ENCODE results near the gene ULK4.
"Not testable (repeated sequence)": the region's sequence is repeated elsewhere in the genome, so short reads cannot be mapped to it uniquely, and the experiment has no call there.

The ULK4 gene

DNA sequence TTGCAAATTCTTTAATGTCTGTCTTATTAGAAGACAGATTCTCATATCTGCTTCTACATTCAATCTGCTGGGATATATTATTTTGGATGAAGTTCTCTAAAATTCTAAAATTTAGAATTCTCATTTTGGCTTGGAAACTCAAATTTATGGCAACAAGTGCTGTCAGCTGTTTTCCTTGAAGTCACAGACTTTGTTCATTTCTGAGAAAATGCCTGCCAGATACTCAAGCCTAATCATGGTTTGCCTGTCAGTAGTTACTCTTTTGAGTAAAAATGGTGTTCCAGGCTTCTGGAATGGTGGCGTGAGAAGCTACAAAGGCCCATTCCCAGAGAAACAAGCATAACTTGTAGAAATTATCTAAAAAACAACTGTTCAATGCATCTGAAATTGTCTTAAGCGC lies 646.8 kb downstream of the ULK4 start:
- DNase-seq (ENCODE audit: low spot score) = no peak

DNA sequence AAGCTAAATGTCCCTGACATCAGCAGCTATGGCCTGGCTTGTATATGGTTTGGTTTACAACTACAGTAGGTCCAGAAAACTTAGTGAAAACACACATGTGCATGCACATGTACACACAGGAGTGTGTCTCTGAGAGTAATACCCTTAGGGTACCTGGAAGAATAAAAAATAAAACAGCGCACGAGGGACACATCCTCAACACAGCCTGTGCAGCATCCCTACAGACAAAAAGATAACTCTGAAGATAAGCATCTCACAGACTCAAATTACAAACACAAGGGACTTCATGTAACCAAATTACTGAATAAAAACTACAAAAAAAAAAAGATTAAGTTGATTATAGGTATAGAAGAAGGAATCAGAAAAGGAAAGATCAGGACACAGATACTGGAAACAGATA lies 653.8 kb downstream of the ULK4 start:
- no peak for DNase-seq (ENCODE audit: low spot score)

DNA sequence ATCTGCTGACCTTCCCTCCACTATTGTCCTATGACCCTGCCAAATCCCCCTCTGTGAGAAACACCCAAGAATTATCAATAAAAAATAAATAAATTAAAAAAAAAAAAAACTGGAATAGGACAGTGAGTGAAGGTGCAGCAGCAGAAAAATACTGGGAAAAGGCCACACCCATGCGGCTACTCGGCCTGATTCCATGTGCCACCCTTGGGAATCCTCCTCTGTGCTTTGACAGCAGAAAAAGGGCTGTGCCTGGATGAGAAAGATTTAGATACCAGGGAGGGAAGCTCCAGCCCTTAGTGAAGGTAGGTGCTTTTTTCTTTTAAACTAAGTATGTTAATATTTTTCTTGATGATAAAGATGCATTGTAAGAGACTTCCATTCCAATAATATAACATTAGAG lies 654.8 kb downstream of the ULK4 start:
- DNase-seq (ENCODE audit: low spot score) = no peak

DNA sequence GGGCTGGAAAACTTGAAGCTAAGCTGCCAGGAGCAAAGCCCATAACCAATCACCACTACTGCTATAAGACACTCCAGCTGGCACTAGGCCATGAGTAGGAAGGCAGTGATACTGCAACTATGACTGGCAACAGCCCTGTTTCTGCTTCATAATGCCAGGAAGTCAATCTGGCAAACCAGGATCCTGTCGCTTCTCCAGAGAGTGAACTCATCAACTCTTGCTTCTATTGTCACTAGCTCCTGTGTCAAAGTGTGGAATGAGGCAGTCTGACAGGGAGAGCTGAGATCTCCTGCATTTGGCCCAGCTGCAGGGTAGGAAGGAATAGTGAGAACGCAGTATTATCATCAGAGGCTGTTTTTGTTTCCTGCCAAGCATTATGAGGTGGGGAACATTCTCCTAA lies 657.3 kb downstream of the ULK4 start:
- no peak for DNase-seq (ENCODE audit: low spot score)

DNA sequence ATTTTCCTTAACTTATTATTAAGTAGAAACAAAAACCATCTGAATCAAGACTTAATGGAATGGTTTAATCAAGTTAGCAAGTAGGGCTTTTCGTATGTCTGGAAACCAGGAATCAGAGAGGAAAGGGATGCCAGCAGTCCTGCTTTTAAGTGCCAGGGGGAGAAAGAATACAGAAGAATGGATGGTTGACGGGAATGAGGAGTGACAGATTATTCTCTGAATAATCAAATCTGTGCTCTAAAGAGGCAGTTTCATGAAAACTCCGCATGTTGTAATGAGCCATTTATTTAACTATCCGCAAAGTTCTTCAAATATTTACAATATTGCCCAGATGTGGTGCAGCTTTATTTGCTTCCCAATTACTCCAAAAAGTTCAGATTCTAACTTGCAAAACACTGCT lies 659.6 kb downstream of the ULK4 start:
- DNase-seq (ENCODE audit: low spot score) = no peak

DNA sequence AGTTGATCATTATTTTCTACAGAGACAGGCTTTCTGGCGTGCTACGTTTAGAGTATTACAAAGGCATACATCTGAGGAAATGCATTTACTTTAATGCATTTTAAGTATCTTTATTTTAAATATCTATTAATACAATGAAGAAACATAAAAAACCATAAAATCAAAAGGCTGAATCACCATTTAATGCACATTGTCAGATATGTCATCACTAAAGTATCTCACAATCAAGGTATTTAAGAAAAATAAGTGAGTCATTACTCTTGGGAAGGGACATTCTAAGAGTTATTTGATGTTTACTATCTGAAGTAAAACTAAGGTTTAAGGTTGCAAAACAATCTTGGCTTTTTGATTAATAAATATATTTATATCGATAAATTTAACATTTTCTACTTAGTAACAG lies 660.4 kb downstream of the ULK4 start:
- DNase-seq (ENCODE audit: low spot score) = no peak

DNA sequence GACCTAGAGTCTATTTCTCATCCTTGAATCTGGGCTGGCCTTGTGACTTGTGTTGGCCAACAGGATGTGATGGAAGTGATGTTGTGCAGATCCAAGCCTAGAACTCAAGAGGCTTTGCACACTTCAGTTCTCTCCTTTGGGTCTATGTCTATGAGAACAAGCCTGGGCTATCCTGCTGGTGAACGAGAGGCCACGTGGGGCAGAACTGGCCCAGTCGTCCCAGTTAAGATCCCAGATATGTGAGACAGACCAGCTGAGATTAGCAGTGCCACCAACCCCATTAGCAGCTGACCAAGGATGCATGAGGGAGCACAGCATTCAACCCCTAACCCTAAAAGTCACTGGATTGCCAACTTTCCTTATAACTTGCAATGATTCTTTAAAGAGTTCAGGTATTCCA lies 662.9 kb downstream of the ULK4 start:
- DNase-seq (ENCODE audit: low spot score) = no peak

DNA sequence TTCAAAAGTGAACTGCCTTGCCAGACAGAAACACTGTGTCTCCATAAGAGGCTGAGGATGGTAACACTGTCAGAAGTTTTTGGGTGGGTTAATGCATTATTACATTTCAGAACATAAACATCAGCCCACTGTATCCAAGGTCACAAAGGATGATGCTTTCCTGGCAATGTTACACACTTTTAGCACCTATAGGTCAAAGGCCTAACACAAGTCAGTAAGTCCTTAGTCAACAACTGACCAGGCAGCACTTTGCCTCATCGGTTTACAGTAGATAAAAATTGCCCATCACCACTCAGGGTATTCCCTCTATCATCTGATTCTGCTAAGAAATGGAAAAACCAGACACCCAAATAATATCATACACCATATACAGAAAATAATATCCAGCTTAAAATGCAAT lies 664.2 kb downstream of the ULK4 start:
- no peak for DNase-seq (ENCODE audit: low spot score)

DNA sequence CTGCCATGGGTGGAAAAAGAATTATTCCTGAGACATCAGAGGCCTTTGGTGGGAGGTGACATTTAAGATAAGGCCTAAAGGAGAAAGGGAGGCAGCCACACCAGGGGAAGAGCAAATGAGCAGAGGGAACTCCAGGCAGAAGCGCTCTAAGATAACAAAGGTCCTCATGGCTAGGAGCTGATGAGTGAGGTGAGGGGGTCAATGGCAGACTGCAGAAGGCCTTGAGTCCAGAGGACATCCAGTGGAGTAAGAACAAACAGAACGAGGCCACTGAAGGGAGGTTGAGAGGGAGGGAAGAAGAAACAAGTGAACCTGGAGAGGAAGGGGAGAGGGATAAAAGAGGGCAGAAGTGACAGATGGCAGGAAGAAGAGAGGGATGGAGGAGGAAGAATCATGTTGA lies 665.3 kb downstream of the ULK4 start:
- DNase-seq (ENCODE audit: low spot score) = no peak

DNA sequence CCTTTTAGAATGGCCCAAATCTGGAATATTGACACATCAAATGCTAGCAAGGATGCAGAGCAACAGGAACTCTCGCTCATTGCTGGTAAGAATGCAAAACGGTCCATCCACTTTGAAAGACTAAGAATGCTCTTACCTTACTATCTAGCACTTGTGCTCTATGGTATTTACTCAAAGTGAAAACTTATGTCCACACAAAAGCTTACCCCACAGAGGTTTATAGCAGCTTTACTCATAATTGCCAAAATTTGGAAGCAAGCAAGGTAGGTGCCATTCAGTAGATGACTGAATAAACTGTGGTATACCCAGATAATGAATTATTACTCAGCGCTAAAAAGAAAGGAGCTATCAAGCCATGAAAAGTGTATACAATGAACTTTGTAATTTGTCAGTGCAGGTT lies 666.2 kb downstream of the ULK4 start:
- no peak for DNase-seq (ENCODE audit: low spot score)

DNA sequence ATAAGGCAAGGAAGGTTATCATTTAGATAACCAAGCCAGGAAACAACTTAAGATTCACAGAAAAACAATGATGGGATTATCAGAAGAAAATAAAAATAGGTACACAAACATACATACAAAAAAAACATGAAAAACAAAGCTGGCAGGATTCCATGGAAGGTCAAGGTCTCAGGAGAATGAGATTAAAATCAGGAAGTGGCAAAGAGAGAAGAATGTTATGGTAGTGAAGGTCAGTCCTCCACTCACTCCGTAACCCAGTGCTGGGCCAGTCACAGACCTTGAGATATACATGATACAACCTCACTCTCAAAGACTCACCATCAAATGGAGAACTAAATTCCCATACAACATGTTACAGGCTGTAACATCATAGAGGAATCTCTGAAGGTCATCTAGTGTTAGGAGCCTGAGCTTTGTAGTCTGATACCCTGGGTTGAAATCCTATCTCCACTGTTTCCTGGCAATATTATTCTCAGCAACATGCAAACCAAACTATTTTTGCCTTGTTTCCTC lies 668.7 kb downstream of the ULK4 start:
- DNase-seq (ENCODE audit: low spot score) = no peak

DNA sequence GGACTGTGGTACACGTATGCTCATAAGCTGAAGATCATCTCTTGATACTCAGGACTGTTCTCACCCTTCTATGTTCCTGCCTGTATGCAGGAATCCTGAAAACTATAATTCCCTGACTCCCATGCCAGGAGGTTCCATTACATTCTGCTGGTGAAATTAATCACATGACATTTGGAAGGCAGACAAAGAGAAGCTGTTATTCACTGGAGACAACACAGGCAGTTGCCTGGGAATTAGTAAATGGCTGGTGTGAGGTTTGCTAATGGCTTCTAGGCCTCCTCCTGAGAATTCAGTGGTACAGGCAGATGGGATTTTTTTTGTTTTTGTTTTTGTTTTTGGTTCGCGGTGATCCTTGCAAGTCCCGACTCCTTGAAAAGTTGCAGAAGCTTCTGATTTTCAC lies 671.2 kb downstream of the ULK4 start:
- DNase-seq (ENCODE audit: low spot score) = peak; percentile 55

DNA sequence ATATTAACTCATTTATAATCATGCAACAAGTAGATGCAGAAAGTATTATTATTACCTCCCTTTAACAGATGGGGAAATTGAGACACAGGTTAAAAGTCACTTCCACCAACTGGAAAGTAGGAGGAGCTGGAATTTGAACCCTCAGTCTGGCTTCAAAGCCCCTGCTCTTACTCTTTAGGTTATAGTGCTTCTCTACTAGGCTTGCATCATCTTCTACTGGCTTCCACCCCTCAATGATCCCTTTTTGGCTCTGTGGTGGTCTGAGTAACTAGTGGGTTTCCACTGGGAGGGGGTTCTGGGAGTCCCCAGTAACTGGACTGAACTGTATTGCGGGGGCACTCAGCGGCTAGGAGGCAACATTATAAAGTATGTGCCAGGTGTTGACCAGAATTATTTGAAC lies 671.6 kb downstream of the ULK4 start:
- DNase-seq (ENCODE audit: low spot score) = no peak

DNA sequence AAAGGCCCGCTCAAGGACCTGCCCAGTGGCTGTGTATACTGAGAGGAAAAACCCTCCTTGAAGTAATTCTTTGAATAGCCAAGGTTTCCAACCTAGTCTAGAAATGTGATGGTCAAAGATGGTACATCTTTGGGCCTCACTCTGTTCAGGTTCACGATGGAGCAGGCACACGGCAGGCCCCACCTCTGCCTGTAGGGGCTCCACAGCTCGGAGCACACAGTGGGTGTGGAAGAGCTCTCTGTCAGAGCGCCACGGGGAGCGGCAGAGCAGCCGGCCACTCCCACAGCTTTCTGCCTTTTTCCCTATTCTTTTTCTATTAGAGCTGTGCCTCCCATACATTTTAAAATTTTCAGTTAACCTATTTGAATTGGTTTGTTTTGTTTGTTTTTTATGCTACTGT lies 673.1 kb downstream of the ULK4 start:
- DNase-seq (ENCODE audit: low spot score) = no peak

DNA sequence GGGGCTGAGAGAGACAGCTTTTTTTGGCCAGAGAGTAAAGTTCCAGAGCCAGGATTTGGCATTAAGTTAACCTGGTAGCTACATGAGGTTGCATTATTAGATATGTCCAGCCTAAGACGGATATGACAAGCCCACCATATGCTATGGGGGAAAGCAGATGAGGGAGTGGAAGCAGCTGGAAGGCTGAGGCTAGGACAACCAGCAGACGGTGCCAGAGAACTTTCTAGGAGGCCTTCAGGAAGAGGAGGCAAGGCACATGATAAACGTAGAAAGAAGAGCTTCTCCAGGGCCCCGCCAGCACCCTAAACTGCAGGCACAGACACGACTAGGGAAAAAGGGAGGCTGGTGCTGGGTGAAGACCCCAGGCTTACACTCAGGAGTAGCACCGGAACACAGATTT lies 675.6 kb downstream of the ULK4 start:
- DNase-seq (ENCODE audit: low spot score) = no peak

DNA sequence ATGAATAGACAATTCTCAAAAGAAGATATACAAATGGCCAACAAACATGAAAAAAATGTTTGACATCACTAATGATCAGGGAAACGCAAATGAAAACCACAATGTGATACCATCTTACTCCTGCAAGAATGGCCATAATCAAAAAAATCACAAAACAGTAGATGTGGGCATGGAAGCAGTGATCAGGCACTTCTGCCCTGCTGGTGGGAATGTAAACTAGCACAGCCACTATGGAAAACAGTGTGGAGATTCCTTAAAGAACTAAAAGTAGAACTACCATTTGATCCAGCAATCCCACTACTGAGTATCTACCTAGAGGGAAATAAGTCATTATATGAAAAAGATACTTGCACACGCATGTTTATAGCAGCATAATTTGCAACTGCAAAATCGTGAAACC lies 677.0 kb downstream of the ULK4 start:
- not testable (repeated sequence) for DNase-seq (ENCODE audit: low spot score)

DNA sequence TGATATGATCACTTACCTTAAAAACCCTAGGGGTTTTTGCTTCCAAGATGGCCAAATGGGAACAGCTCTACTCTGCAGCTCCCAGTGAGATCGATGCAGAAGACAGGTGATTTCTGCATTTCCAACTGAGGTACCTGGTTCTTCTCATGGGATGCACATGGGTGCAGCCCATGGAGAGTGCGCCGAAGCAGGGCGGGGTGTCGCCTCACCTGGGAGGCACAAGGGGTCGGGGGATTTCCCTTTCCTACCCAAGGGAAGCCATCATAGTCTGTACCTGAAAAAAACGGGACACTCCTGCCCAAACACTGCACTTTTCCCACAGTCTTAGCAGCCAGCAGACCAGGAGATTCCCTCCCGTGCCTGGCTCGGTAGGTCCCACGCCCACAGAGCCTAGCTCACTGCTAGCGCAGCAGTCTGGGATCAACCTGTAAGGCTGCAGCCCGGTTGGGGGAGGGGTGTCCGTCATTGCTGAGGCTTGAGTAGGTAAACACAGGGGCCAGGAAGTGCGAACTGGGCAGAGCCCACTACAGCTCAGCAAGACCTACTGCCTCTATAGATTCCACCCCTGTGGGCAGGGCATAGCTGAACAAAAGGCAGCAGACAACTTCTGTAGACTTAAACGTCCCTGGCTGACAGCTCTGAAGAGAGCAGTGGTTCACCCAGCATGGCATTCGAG lies 684.0 kb downstream of the ULK4 start:
- DNase-seq (ENCODE audit: low spot score) = no peak

DNA sequence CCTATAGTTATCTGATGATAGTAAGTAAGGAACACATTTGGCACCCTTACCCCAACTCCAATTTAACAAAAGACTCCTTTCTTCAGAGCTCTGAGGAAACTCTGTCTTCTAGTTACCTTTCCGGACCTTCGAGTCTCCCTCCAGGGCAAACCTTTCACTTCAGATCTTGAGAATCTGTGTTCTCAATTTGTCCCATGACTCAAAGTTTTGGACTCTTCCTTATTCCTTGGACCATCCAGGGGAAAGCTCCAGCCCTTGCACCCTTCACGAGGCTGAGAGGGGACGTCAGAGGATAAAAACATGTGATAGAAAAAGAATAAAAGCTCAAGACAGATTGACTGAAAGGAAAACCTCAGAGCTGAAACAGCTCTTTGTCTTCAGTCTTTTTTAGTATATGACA lies 685.7 kb downstream of the ULK4 start:
- no peak for DNase-seq (ENCODE audit: low spot score)

DNA sequence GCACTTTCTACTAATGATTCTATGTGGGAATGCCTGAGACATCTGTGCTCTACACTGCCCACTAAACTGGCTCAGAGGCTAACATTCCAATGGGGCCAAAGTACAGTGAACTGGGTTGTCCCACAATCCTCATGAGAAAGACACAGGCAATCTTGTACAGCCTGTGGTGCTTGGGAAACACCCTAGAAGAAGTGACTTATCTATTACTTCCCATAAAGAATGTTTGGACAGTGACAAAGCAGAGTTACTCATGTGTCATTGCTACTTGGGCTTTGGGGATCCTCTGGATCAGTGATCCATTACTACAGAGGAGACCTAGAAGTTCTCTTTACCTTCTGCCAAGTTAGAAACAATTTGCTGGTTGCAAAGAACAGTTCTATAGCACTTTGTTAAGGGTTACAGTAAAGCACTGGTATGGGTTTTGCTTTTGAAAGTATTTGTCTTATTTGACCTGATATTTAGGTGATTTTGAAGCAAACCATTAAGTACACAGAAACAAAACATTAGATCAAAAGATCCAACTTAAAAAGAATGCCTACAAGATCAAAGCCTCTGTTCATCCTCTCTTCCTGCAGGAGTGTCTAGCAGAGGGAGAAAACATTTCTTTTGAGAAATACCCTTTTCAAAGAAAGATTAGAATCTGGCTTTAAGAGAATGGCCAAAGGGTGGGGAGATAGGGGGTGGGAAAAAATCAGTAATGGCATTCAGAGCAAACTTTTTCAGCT lies 686.8 kb downstream of the ULK4 start:
- DNase-seq (ENCODE audit: low spot score) = no peak

DNA sequence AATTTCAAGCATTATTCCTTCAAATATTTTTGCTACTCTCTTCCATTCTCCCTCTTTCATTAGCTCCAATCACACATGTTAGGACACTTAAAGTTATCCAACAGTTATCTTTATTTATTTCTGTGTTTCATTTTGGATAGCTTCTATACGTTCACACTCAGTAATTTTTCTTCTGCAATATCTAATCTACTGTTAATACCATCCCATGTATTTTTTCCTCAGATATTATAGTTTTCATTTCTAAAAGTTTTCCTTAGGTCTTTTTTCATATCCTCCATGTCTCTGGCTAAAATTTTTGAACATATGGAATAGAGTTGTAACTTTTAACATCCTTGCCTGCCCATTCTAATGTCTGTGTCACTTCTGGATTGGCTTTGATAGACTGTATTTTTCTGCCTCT lies 689.2 kb downstream of the ULK4 start:
- DNase-seq (ENCODE audit: low spot score) = no peak

DNA sequence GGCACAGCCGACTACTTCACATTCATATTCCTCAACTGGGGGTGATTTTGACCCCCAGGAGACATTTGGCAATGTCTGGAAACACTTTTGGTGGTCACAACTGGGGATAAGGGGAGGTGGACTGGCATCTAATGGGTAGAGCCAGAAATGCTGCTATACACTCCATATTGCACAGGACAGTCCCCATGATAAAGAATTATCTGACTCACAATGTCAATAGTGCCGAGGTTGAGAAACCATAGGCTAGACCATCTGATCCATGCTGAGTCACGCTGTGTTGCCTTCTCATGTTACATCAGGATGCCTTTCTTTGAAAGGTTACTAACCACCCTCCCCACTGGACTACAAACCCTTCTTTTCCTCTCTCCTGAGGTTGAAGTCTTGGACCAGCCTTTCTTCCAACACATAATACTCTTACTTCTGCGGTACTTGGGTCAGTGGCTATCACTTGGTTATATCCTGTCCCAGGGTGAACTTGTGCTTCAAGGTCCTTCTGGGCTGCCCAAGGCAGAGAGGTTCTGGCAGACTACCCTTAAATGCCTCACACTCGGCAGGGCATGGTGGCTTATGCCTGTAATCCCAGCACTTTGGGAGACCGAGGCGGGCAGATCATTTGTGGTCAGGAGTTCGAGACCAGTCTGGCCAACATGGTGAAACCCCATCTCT lies 693.8 kb downstream of the ULK4 start:
- DNase-seq (ENCODE audit: low spot score) = no peak

DNA sequence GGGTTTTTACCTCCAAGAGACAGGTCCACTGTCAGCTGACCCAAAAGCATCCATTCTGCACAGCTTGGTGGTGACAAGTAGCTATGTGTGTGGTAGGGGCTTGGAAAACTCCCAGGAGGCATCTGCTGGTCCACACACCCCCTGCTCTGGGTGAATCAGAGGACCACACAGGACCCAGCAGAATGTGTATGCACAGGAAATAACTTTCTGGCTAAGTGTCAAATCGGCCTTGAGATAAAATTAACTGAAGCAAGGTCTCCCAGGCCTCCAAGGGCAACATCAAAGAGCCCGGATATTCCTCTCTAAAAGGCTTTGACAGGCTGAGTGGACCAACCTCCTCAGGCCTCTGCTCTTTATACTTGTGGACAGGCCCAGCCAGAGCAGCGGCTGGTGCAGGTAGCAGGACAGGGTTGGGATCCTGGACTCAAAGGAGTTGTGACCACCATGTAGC lies 696.1 kb downstream of the ULK4 start:
- DNase-seq (ENCODE audit: low spot score) = no peak

DNA sequence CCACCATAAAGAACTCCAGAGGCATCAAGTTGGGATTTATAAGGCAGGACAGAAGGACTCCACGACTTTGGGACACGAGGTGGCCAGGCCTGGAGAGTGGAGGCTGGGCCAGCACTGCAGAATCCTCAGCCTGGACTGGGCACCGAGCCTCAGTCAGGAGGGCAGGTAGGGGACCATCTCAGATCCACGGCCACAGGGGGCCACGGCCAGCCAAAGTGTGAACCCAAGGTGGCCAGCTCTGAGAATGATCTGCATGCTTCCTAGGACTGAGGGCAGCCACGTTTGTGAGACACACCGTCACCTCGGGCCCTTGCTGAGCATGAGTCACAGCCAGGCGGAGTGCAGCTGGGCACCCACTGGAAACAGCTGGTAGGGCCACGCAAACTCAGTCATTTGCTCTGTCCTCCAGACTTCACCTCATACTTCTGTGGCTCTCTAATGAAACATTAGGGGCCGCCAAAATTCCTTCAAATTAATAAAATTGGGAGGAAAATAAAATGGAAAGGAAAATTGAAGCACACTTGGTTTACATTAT lies 696.8 kb downstream of the ULK4 start:
- DNase-seq (ENCODE audit: low spot score) = no peak
